SIG-M5 treated with dmso at 0.1 percent for 504 hours (cell line): ENCODE measurements around the gene CPNE1.
A peak's percentile ranks its signal among the peaks of the same experiment; 100 is the strongest.
"Not testable (repeated sequence)": the region's sequence is repeated elsewhere in the genome, so short reads cannot be mapped to it uniquely, and the experiment has no call there.

Source experiments
- DNase-seq: peaks from one replicate; lab custom pipeline; 2025; ENCODE audit not compliant: unreplicated experiment; lab: John Stamatoyannopoulos, UW

Gene CPNE1

DNA sequence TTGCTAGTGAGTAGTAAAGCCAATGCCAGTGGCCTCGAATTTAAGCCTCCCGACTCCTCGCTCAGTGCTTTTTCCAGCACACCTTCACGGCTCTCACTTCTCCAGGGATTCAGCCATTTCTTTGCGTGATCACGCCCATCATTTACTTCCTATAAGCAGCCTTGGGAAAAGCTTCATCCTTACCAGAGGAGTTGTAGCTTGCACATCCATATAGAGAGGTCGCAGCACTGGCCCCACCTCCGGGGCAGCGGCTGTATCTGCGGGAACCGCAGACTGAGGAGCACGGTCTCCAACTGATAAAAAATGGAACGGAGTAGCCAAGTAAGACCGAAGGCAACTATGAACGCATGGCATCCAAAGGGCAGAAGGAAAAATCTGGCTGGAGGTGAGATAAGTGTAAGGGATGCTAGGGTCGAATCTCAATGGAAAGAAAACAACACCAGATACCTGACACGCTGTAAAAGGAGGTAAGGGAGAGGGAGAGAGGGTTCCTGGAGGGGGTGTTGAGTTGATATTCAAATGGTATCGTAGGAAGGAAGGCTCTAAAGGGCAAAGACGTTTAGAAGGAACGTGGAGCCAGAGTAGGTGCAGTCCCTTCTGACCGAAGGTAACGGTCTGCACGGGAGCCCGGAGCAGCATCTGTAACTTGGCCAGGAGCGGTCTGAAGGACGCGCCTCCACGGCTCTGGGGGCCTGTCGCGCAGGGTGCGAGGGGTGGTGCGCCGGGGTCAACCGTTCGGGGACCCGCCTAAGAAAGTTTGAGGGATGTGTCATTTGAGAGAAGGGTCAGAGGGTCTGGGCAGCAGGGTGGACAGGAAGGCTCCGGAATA lies 33.8 kb upstream of the CPNE1 start:
- DNase-seq = no peak

DNA sequence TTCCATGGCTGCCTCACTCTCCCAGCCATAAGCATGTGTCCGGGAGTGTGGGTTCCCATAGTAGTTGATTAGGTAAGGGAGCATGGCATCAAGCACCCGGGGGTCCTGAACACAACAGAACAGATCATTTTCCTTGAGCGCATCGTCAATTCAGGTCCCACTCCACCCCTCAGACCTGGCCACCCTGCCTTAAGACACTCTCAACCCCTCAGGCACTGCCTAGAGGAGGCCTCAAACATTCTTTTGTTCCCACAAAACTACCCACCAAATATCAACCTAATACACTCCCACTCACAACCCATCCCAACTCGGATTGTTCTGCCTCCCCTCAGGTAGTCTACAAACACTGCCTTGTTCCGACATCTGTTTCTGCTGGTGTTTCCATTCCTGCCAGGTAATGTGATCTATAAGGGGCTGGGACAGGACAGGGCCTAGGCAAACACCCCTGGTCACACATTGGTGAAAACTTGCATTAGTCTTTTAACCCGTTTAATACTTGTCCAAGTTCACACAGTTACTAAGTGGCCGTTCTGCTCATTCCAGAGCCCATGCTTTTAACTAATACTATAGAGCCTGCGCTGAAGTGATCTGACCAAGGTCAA lies 33.1 kb upstream of the CPNE1 start:
- no peak for DNase-seq

DNA sequence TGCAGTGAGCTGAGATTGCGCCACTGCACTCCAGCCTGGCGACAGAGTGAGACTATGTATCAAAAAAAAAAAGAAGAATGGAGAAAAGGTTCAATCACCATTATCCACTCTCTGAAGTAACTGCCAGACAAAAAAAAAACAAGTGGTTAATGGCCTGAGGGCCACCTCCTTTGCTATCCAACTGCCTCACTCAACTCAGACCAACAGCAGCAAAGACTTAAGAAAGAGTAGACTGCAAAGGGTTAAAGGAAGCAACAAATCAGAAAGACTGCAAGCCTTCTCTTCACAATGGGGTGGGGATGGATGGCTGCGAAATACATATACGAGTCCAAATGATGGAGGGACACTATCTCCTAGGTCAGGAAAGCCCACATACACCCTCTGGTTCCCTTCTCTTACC lies 31.3 kb upstream of the CPNE1 start:
- DNase-seq = no peak

- DNase-seq = no peak
Measured at GRCh38 chr20:35695245-35695749, 30.6 kb upstream of the CPNE1 start.

GRCh38 chr20:35690265-35690664 lies 25.6 kb upstream of the CPNE1 start:
- no peak for DNase-seq

DNA sequence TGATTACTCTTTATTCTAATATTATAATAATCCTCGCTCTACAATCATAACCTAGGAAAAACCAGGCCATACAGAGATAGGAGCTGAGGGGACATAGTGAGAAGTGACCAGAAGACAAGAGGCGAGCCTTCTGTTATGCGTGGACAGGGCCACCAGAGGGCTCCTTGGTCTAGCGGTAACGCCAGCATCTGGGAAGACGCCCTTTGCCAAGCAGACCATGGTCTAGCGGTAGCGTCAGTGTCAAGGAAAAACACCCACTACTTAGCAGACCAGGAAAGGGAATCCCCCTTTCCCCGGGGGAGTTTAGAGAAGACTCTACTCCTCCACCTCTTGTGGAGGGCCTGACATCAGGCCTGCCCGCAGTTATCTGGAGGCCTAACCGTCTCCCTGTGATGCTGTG lies 22.2 kb upstream of the CPNE1 start:
- not testable (repeated sequence) for DNase-seq

DNA sequence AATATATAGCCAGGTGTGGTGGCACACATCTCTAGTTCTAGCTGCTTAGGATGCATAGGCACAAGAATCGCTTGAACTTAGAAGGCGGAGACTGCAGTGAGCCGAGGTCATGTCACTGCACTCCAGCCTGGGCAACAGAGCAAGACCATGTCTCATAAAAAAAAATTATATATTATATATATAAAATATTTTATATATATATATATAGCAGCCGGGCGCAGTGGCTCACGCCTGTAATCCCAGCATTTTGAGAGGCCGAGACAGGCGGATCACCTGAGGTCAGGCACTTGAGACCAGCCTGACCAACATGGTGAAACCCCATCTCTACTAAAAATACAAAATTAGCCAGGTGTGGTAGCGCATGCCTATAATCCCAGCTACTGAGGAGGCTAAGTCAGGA lies 20.7 kb upstream of the CPNE1 start:
- not testable (repeated sequence) for DNase-seq

- DNase-seq = no peak
Measured at GRCh38 chr20:35681960-35682359, 17.3 kb upstream of the CPNE1 start.

GRCh38 chr20:35680452-35681183 lies 15.9 kb upstream of the CPNE1 start:
- peak; percentile 71 for DNase-seq

GRCh38 chr20:35674921-35675320 lies 10.2 kb upstream of the CPNE1 start:
- DNase-seq = no peak

DNA sequence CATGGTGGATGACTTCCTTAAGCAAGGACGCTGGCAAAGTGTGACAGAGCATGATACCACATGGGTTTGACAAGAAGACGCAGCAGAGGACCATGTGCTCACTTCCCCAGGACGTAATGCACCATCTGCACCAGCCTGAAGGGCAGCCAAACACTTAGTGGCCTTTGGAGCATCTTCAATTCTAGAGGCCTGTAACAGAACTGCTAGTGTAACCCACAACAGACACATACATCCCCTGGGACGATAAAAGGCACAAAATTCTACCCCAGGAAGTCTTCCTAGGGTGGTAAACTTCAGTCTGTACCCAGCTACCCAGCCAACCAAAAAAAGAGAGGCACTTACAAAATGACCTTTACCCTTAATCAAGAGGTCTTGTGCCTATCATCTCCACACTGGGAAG lies 9.2 kb upstream of the CPNE1 start:
- no peak for DNase-seq

GRCh38 chr20:35669681-35670080 lies 5.0 kb upstream of the CPNE1 start:
- no peak for DNase-seq

- DNase-seq = no peak
Measured at GRCh38 chr20:35669221-35669620, 4.5 kb upstream of the CPNE1 start.

GRCh38 chr20:35665949-35666288 lies 1.2 kb upstream of the CPNE1 start:
- no peak for DNase-seq

DNA sequence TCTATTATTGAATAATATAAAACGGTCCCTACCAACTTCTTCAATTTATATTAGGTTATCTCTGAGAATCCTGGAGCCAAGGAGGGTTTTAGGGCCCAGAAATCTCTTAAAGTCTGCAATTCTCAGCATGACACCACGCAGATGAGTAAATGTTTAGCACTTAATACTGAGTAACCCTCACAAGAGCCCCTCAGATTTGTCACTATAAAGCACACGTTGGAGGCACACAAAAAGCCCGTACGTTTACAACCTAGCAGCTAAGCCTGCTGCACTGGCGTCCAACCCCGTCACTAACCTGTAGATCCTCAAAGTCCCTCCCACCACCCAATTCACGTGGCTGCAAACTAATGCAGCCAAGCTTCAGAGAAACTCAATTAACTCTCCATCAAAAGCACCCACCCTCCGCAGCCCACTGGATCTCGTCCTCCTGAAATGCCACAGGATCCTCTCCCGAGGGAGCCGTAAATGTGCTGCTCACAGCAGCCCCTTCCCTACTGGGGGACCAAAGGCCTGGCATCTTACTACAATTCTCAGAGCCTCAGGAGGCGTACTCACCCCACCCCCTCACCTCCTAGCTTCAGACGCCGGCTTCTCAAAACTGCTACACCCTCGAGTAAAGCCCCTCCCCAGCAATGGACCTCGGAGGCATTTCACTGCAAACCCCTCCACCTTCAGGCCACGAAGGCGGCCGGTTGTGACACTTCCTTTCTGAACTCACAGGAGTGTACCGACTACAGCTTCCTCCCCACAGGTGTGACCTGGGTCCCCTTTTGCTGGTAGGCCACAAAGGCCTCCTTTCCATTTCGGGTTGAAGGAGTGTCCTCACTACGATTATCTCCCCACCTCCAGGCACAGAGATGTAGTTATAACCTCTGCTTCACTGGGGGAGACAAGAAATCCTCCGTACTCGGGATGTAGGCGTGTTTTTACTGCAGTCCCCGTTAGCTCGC lies 909 bp downstream of the CPNE1 start:
- DNase-seq = peak; percentile 55

- DNase-seq = no peak
Measured at GRCh38 chr20:35662551-35662950, 2.1 kb downstream of the CPNE1 start.

DNA sequence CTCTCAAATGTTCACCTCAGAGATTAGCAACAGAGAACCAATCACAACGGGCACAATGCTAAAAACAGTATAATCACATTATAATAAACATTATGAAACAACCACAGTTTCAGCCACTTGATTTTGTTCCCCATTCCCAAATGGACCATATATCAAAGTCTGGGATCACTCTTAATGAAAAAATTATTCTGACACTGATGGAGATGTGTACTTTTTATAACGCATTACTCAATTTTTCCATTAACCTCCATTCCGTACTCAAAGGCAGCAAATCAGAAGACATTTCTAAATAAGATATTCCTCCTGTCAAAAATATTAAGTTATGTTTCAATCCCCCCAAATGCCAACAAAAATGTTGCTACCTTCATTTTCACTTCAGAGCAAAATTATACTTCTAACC lies 2.8 kb downstream of the CPNE1 start:
- peak; percentile 17 for DNase-seq

DNA sequence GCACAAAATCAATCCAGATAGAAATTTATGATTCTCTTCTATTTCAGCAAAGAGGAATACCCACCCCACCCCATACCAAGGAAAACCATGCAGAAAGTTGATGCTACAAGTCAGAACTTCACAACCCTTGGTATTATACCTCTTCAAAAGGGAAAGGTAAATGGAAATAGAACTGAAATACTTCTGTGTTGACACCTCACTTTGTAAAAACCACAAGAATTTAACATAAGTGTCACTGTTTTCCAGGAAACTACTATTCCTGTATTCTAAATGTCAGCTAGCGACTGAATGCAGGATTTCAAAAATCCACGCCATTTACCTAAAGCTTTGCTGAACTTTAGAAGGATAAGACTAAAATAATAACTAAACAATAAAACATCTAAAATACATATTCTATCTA lies 3.6 kb downstream of the CPNE1 start:
- no peak for DNase-seq

GRCh38 chr20:35660122-35660937 lies 4.4 kb downstream of the CPNE1 start:
- peak; percentile 27 for DNase-seq

DNA sequence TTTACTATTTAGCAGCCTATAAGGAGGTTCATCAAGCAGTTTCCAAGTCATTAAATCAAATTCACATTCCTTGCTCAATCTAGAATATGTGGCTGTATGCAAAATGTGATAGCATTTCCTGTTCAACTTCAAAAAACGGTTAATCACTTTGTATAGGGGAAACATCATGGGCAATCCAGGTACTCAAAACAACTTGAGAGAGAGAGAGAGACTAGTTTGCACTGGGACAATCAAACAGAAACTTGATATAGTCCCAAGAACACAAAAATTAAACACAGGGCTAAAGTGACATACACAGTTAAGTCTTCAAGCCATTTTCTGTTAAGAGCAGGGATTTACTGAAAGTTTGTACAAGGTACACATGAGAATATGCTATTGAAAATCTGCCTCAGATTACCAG lies 7.4 kb downstream of the CPNE1 start:
- DNase-seq = no peak
